ENCODE measurements around the gene CRIM1.

DNA sequence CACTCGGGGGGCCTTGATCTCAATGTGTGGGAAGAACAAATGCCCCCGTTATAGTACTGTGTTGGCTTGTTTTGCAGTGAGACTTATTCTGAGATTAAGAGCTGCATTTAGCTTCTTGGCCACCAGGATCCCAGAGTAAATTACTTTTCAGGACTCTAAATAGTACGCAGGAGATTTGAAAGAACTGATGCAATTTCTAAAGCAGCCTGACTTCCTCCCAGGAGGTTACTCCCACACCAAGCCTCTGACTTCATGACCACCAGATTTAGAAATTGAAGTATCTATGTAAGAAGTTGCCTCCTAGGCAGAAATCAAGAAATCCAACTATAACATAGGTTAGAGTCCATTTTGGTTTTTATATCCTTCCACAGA is 175.4 kb downstream of the CRIM1 start:
- TF ChIP-seq, protein P1, sequence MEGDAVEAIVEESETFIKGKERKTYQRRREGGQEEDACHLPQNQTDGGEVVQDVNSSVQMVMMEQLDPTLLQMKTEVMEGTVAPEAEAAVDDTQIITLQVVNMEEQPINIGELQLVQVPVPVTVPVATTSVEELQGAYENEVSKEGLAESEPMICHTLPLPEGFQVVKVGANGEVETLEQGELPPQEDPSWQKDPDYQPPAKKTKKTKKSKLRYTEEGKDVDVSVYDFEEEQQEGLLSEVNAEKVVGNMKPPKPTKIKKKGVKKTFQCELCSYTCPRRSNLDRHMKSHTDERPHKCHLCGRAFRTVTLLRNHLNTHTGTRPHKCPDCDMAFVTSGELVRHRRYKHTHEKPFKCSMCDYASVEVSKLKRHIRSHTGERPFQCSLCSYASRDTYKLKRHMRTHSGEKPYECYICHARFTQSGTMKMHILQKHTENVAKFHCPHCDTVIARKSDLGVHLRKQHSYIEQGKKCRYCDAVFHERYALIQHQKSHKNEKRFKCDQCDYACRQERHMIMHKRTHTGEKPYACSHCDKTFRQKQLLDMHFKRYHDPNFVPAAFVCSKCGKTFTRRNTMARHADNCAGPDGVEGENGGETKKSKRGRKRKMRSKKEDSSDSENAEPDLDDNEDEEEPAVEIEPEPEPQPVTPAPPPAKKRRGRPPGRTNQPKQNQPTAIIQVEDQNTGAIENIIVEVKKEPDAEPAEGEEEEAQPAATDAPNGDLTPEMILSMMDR (conservative IDR thresholded peaks at IDR 0.05 in 1 of 2, IDR thresholded peaks at IDR 0.05 in 1 of 2; ENCODE audit: low read depth in 1 of 2, low read length in 2 of 2): no peak
- TF ChIP-seq EZH2 (IDR thresholded peaks at IDR 0.05; ENCODE audit: low read length, missing control alignments): no peak

Data from fibroblast of lung (primary cell).